Astrocyte (in vitro differentiated cells and primary cell): ENCODE results near the gene ZDHHC12. TPM values are rescaled to one million over a fixed set of nuclear protein-coding genes. Genes with fewer than 3 reads are reported as not detected.

Experiments
- DNase-seq: peaks from one replicate; pipeline ENCODE4 v3.0.0-alpha.2; 2010; ENCODE audit warnings: low read depth
- FAIRE-seq: peaks from 2 replicates; lab custom pipeline; 2011; peaks lifted over from hg19 to GRCh38; lab: Jason Lieb, UNC
- H2AFZ ChIP-seq: 2 replicates; pipeline ENCODE4 v1.6.0; 2012; ENCODE audit warnings: low read depth, low read length, inconsistent platforms
- H3K27ac ChIP-seq: 2 replicates; pipeline ENCODE4 v1.5.1; 2011; ENCODE audit warnings: low read depth, low read length, inconsistent platforms
- H3K27me3 ChIP-seq: 2 replicates; pipeline ENCODE4 v1.6.0; 2011; ENCODE audit warnings: low read length, inconsistent platforms; ENCODE audit not compliant: insufficient read depth
- H3K36me3 ChIP-seq: 2 replicates; pipeline ENCODE4 v1.5.1; 2011; ENCODE audit warnings: low read length, inconsistent platforms; ENCODE audit not compliant: insufficient read depth
- H3K4me1 ChIP-seq: 2 replicates; pipeline ENCODE4 v1.5.1; 2011; ENCODE audit warnings: low read length, inconsistent platforms; ENCODE audit not compliant: insufficient read depth
- H3K4me2 ChIP-seq: 2 replicates; pipeline ENCODE4 v1.6.0; 2012; ENCODE audit warnings: low read length, inconsistent platforms
- H3K4me3 ChIP-seq: 2 replicates; pipeline ENCODE4 v1.5.1; 2011; ENCODE audit warnings: low read depth, mild to moderate bottlenecking, low read length, inconsistent platforms; ENCODE audit not compliant: insufficient read depth
- H3K79me2 ChIP-seq: 2 replicates; pipeline ENCODE4 v1.6.0; 2012; ENCODE audit warnings: mild to moderate bottlenecking, low read length, inconsistent platforms; ENCODE audit not compliant: insufficient read depth
- H3K9ac ChIP-seq: 2 replicates; pipeline ENCODE4 v1.6.0; 2012; ENCODE audit warnings: mild to moderate bottlenecking, low read length, inconsistent platforms
- H3K9me3 ChIP-seq: 2 replicates; pipeline ENCODE4 v1.5.1; 2012; ENCODE audit warnings: low read depth, mild to moderate bottlenecking, low read length, inconsistent platforms; ENCODE audit not compliant: insufficient read depth
- H4K20me1 ChIP-seq: 2 replicates; pipeline ENCODE4 v1.6.0; 2012; ENCODE audit warnings: low read length, inconsistent platforms; ENCODE audit not compliant: insufficient read depth
- H3K27ac Mint-ChIP-seq: one replicate; pipeline ENCODE4 v1.8.0; 2021; ENCODE audit warnings: mild to moderate bottlenecking, mixed read lengths; ENCODE audit not compliant: unreplicated experiment
- H3K27me3 Mint-ChIP-seq: one replicate; pipeline ENCODE4 v1.8.0; 2021; ENCODE audit warnings: low read depth, mixed read lengths; ENCODE audit not compliant: unreplicated experiment
- H3K36me3 Mint-ChIP-seq: one replicate; pipeline ENCODE4 v1.8.0; 2021; ENCODE audit warnings: low read depth, mixed read lengths; ENCODE audit not compliant: unreplicated experiment
- H3K4me1 Mint-ChIP-seq: one replicate; pipeline ENCODE4 v1.8.0; 2021; ENCODE audit warnings: low read depth, mixed read lengths; ENCODE audit not compliant: unreplicated experiment
- H3K4me3 Mint-ChIP-seq: one replicate; pipeline ENCODE4 v1.8.0; 2021; ENCODE audit warnings: mild to moderate bottlenecking, moderate library complexity, mixed read lengths; ENCODE audit not compliant: unreplicated experiment
- H3K9me3 Mint-ChIP-seq: one replicate; pipeline ENCODE4 v1.8.0; 2021; ENCODE audit warnings: mild to moderate bottlenecking, mixed read lengths; ENCODE audit not compliant: unreplicated experiment
- EZH2 ChIP-seq: IDR thresholded peaks from 2 replicates; pipeline ENCODE4 v1.6.1; 2012; ENCODE audit warnings: mild to moderate bottlenecking, low read length, inconsistent platforms; ENCODE audit not compliant: insufficient read depth
- total RNA-seq: library from RNA; stranded (reverse); gene quantifications from 2 replicates; pipeline ENCODE4 v1.2.1, GENCODE V29; 2021
- TF ChIP-seq, protein P1 (sequence below): IDR thresholded peaks from 2 replicates; pipeline ENCODE4 v1.5.1; 2011; ENCODE audit warnings: low read depth, mild to moderate bottlenecking, inconsistent platforms, low read length, moderate library complexity; ENCODE audit not compliant: insufficient read depth

Gene ZDHHC12
- total RNA-seq, 1 donor from 2014 or later, result 23.7 TPM

DNA sequence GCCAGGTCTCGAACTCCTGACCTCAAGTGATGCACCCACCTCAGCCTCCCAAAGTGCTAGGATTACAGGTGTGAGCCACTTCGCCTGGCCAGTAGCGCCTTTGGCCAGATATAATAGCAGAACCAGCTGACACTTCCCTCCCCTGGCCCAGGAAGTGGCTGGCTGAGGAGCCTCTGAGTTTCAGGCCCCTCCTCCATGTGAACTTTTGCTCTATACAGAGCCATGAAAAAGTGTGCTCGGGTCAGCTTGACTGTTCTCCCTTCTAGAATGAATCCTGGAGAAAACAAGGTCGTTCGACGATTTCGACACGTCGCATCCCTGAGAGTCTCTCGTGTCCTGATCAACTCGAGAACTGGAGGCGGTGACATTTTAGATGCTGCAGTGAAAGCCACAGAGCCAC, 8.6 kb upstream of the ZDHHC12 start:
- Histone ChIP-seq H2AFZ (no peak overlapping the region), H4K20me1 (no peaks in the 10 kb centered on the region), H3K79me2 (no peaks in the 10 kb centered on the region), H3K36me3 (no peaks in the 10 kb centered on the region), H3K9ac (no peak overlapping the region), H3K4me2 (no peak overlapping the region), H3K27ac (no peak overlapping the region), H3K4me3 (no peak overlapping the region), H3K4me1 (no peaks in the 10 kb centered on the region), H3K27me3 (no peaks in the 10 kb centered on the region), H3K9me3 (no peaks in the 10 kb centered on the region)
- FAIRE-seq (no peak), DNase-seq (no peak)
- no peak overlapping the region for H3K4me3 Mint-ChIP-seq
- no peaks in the 10 kb centered on the region for H3K4me1 Mint-ChIP-seq
- no peaks in the 10 kb centered on the region for H3K27me3 Mint-ChIP-seq
- TF ChIP-seq EZH2, result no peak
- no peaks in the 10 kb centered on the region for H3K9me3 Mint-ChIP-seq
- peaks cover 8% of the 10 kb centered on the region for H3K36me3 Mint-ChIP-seq
- no peak overlapping the region for H3K27ac Mint-ChIP-seq

DNA sequence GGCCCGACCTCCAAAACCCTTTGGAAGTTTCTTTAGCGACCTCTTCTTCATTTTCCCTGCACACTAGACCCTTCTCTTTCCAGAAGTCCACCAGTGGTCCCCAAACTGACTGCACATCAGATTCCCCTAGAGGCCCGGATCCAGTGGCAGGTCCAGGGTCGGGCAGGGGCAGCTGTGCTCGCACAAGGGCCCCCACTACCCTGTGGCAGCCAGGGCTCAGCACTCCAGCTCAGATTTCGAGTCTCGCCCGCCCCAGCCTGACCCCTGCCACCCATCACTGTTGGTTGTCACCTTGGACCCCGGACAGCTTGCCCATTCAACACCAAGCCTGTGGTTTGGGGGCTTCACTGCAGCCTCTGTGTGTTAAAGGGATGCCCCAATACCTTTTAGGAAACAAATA, 7.8 kb upstream of the ZDHHC12 start:
- H3K4me3 Mint-ChIP-seq, result no peak overlapping the region

DNA sequence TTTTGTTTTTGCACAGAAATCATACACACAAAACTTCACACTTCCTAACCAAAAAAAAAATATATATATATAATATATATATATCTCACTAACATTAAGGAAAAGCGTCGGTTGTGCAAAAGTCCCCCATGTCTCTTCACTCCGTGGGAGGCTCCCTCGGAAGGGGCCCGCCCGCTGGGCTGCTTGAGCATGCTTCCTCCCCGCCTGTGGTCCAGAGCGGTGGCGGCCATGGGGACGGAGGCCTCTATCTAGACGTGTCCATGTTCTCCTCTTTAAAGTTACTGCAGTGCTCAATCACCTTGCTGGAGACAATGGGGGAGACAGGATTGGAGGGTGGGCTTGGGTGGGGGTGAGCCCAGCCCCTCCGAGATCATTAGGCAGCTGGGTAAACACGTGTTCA, 7.2 kb upstream of the ZDHHC12 start:
- H4K20me1 ChIP-seq, result no peaks in the 10 kb centered on the region
- DNase-seq (no peak), FAIRE-seq (no peak)
- no peaks in the 10 kb centered on the region for H3K9me3 Mint-ChIP-seq
- no peaks in the 10 kb centered on the region for H3K4me1 ChIP-seq
- no peak overlapping the region for H3K9ac ChIP-seq
- no peaks in the 10 kb centered on the region for H3K27me3 Mint-ChIP-seq
- peaks cover 4% of the 10 kb centered on the region for H3K36me3 Mint-ChIP-seq
- no peak for TF ChIP-seq EZH2
- TF ChIP-seq, protein P1, sequence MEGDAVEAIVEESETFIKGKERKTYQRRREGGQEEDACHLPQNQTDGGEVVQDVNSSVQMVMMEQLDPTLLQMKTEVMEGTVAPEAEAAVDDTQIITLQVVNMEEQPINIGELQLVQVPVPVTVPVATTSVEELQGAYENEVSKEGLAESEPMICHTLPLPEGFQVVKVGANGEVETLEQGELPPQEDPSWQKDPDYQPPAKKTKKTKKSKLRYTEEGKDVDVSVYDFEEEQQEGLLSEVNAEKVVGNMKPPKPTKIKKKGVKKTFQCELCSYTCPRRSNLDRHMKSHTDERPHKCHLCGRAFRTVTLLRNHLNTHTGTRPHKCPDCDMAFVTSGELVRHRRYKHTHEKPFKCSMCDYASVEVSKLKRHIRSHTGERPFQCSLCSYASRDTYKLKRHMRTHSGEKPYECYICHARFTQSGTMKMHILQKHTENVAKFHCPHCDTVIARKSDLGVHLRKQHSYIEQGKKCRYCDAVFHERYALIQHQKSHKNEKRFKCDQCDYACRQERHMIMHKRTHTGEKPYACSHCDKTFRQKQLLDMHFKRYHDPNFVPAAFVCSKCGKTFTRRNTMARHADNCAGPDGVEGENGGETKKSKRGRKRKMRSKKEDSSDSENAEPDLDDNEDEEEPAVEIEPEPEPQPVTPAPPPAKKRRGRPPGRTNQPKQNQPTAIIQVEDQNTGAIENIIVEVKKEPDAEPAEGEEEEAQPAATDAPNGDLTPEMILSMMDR, result no peak
- no peaks in the 10 kb centered on the region for H3K79me2 ChIP-seq
- H3K27ac Mint-ChIP-seq, result no peak overlapping the region
- H3K4me2 ChIP-seq, result no peak overlapping the region
- H3K36me3 ChIP-seq, result no peaks in the 10 kb centered on the region
- H3K27me3 ChIP-seq, result no peaks in the 10 kb centered on the region
- H3K4me3 ChIP-seq, result no peak overlapping the region
- no peak overlapping the region for H2AFZ ChIP-seq
- H3K9me3 ChIP-seq, result no peaks in the 10 kb centered on the region
- H3K4me3 Mint-ChIP-seq, result no peak overlapping the region
- no peaks in the 10 kb centered on the region for H3K4me1 Mint-ChIP-seq
- H3K27ac ChIP-seq, result no peak overlapping the region

More for the DNA sequence above, 7.8 kb upstream of the ZDHHC12 start:
- TF ChIP-seq EZH2, result no peak
- Histone ChIP-seq H4K20me1 (no peaks in the 10 kb centered on the region), H3K36me3 (no peaks in the 10 kb centered on the region), H3K9ac (no peak overlapping the region), H3K27me3 (no peaks in the 10 kb centered on the region), H3K4me3 (no peak overlapping the region), H3K79me2 (no peaks in the 10 kb centered on the region), H2AFZ (no peak overlapping the region), H3K9me3 (no peaks in the 10 kb centered on the region), H3K27ac (no peak overlapping the region), H3K4me1 (no peaks in the 10 kb centered on the region), H3K4me2 (no peak overlapping the region)
- H3K4me1 Mint-ChIP-seq, result no peaks in the 10 kb centered on the region
- FAIRE-seq, result no peak
- DNase-seq, result no peak
- H3K27me3 Mint-ChIP-seq, result no peaks in the 10 kb centered on the region
- H3K27ac Mint-ChIP-seq, result no peak overlapping the region
- peaks cover 4% of the 10 kb centered on the region for H3K36me3 Mint-ChIP-seq
- H3K9me3 Mint-ChIP-seq, result no peaks in the 10 kb centered on the region
